Sigmoid colon (tissue), 7 donors: ENCODE measurements around the gene CCT2. TPM values are rescaled to one million over a fixed set of nuclear protein-coding genes. Genes with fewer than 3 reads are reported as not detected.
"Not testable (repeated sequence)": the region's sequence is repeated elsewhere in the genome, so short reads cannot be mapped to it uniquely, and the experiment has no call there.

Experiments used
- DNase-seq: peaks from one replicate; pipeline ENCODE4 v3.0.0-alpha.2; 2019
- H3K27ac ChIP-seq, 4 donors: fragments of 200-600 bp; sonication (generic); one replicate each; pipeline ENCODE4 v1.5.1; 2016 to 2019; ENCODE audit warnings: mild to moderate bottlenecking in 1 of 4
- H3K27me3 ChIP-seq, 3 donors: fragments of 200-600 bp; sonication (generic); one replicate each; pipeline ENCODE4 v1.5.1; 2019; ENCODE audit warnings: mild to moderate bottlenecking in 1 of 3
- H3K36me3 ChIP-seq, 4 donors: fragments of 200-600 bp; sonication (generic); one replicate each; pipeline ENCODE4 v1.5.1; 2016 to 2019
- H3K4me1 ChIP-seq, 4 donors: fragments of 200-600 bp; sonication (generic); one replicate each; pipeline ENCODE4 v1.5.1; 2017 to 2019
- H3K4me3 ChIP-seq, 4 donors: fragments of 200-600 bp; sonication (generic); one replicate each; pipeline ENCODE4 v1.5.1; 2017 to 2019; ENCODE audit warnings: mild to moderate bottlenecking in 2 of 4, moderate library complexity in 1 of 4
- H3K9me3 ChIP-seq, 4 donors: fragments of 200-600 bp in 3 of 4; sonication (generic) in 3 of 4; one replicate each; pipeline versions ENCODE4 v1.5.1 to v1.6.1; 2013 to 2019
- EP300 ChIP-seq, 4 donors: sonication (generic); formaldehyde crosslinking; IDR thresholded peaks; one replicate each; pipeline ENCODE4 v1.6.1; 2017; ENCODE audit warnings: antibody characterized with exemption in 4 of 4
- POLR2A ChIP-seq, 2 donors: fragments of 450-650 bp; IDR thresholded peaks; one replicate each; pipeline ENCODE4 v1.6.1; 2016; ENCODE audit warnings: antibody characterized with exemption in 2 of 2, mild to moderate bottlenecking in 2 of 2, moderate library complexity in 2 of 2
- POLR2AphosphoS5 ChIP-seq, 4 donors: sonication (generic); formaldehyde crosslinking; IDR thresholded peaks; one replicate each; pipeline ENCODE4 v1.6.1; 2017; ENCODE audit warnings: antibody characterized with exemption in 4 of 4
- WGBS, 2 donors: extraction: QIAGEN DNeasy Blood & Tissue Kit; methylation state at CpG; one replicate each; pipeline ENCODE4 v1.1.7; 2013; 5-methylcytosine and 5-hydroxymethylcytosine counted together
- intact Hi-C: fragments of 100-400 bp; cut with DNase I; formaldehyde crosslinking; loops from one replicate; pipeline ENCODE4 v1.15.1; 2023
- polyA plus RNA-seq, 3 donors: library from polyadenylated mRNA; stranded (reverse); fragments of 200-250 nt; gene quantifications; one replicate each; pipeline ENCODE4 v1.2.3, GENCODE V29; 2013
- total RNA-seq, 4 donors: library from RNA; depleted of rRNA; stranded (reverse); fragments of >200 nt; gene quantifications; one replicate each; pipeline ENCODE4 v1.1.0, GENCODE V29; 2016
- TF ChIP-seq, protein P1 (sequence below), 4 experiments: fragments of 450-650 bp in 3 of 4; fragments of 200-600 bp in 1 of 4; IDR thresholded peaks; one replicate each; pipeline ENCODE4 v1.5.1; 2016 to 2019; ENCODE audit warnings: antibody characterized with exemption in 4 of 4, mild to moderate bottlenecking in 3 of 4, moderate library complexity in 2 of 4
- donor health status: healthy with polysubstance abuse.
- donor health status: Bipolar disorder and iron deficiency.
- donor health status: healthy.

Gene CCT2
- total and polyA plus RNA-seq, 7 donors, result 79.9 to 126 (median 120) TPM

DNA sequence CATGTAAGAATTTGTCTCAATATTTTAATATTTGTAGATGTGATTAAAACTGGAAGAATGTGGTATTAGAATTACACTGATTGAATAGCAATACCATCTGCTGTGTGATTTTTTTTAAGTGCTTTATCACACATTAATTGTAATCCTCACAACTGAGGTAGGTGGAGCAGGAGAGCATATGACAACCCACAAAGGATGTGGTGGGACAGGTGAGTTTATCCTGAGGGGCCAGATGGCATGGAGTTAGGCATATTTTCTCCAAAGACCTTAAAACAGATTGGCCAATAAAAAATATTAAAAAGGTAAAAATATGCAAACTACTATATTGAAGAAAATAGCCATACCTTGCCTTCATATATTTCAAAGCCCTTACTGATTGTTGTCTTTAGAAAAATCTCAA lies 17.7 kb downstream of the CCT2 start:
- Histone ChIP-seq H3K4me1 (no peaks in the 10 kb centered on the region), H3K9me3 (no peaks in the 10 kb centered on the region), H3K27me3 (no peaks in the 10 kb centered on the region), H3K36me3 (peaks cover 22 to 57% (median 35%) of the 10 kb centered on the region in 4 donors), H3K27ac (no peak overlapping the region), H3K4me3 (no peak overlapping the region)
- TF ChIP-seq POLR2A (IDR thresholded peaks at IDR 0.05), result no peak
- no peak for TF ChIP-seq POLR2AphosphoS5 (IDR thresholded peaks at IDR 0.05)
- no peak for TF ChIP-seq EP300 (IDR thresholded peaks at IDR 0.05)
- TF ChIP-seq, protein P1, sequence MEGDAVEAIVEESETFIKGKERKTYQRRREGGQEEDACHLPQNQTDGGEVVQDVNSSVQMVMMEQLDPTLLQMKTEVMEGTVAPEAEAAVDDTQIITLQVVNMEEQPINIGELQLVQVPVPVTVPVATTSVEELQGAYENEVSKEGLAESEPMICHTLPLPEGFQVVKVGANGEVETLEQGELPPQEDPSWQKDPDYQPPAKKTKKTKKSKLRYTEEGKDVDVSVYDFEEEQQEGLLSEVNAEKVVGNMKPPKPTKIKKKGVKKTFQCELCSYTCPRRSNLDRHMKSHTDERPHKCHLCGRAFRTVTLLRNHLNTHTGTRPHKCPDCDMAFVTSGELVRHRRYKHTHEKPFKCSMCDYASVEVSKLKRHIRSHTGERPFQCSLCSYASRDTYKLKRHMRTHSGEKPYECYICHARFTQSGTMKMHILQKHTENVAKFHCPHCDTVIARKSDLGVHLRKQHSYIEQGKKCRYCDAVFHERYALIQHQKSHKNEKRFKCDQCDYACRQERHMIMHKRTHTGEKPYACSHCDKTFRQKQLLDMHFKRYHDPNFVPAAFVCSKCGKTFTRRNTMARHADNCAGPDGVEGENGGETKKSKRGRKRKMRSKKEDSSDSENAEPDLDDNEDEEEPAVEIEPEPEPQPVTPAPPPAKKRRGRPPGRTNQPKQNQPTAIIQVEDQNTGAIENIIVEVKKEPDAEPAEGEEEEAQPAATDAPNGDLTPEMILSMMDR (IDR thresholded peaks at IDR 0.05), result no peak
- intact Hi-C loops, result no loop called here
- DNase-seq, result no peak

GRCh38 chr12:69603556-69603955 lies 18.3 kb downstream of the CCT2 start:
- peaks cover 17 to 51% (median 30%) of the 10 kb centered on the region in 4 donors for H3K36me3 ChIP-seq
- H3K27ac ChIP-seq, H3K4me3 ChIP-seq, H3K9me3 ChIP-seq, DNase-seq, H3K4me1 ChIP-seq, H3K27me3 ChIP-seq, intact Hi-C loops: not testable (repeated sequence)
- WGBS, 2 donors, result 96 to 98% methylated on average over 5 to 6 of the region's 6 CpGs

GRCh38 chr12:69604275-69604674 lies 19.0 kb downstream of the CCT2 start:
- DNase-seq, intact Hi-C loops, H3K9me3 ChIP-seq, H3K4me3 ChIP-seq, H3K27ac ChIP-seq, H3K27me3 ChIP-seq, H3K4me1 ChIP-seq: not testable (repeated sequence)
- 76 to 90% methylated on average over 2 of the region's 3 CpGs for WGBS, 2 donors
- H3K36me3 ChIP-seq, result peaks cover 11 to 44% (median 23%) of the 10 kb centered on the region in 4 donors

DNA sequence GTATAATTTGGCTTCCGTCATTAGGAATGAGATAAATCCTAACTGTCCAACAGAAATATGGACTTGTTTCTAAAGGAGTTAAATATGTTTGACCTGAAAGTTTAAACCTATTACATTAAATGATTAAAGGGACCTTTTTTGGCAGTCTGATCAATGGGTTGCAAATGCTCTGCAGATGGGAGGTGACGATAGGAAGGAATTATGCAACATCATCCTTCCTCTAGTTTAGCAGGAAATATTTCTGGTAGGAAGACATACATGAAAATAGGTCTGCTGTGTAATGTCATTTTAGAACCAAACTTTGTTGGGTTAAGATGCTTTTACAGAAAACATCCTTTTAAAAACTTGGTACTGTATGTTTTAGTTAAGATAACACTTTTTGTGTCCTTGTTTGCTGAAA lies 22.9 kb downstream of the CCT2 start:
- Histone ChIP-seq H3K27ac (no peak overlapping the region), H3K4me1 (no peaks in the 10 kb centered on the region), H3K4me3 (no peak overlapping the region), H3K36me3 (peaks cover 0 to 6% (median 2%) of the 10 kb centered on the region in 4 donors), H3K9me3 (no peaks in the 10 kb centered on the region), H3K27me3 (no peaks in the 10 kb centered on the region)
- TF ChIP-seq POLR2A (IDR thresholded peaks at IDR 0.05), result no peak
- 76 to 77% methylated on average over 2 of the region's 2 CpGs for WGBS, 2 donors
- intact Hi-C loops, result no loop called here
- DNase-seq, result no peak

DNA sequence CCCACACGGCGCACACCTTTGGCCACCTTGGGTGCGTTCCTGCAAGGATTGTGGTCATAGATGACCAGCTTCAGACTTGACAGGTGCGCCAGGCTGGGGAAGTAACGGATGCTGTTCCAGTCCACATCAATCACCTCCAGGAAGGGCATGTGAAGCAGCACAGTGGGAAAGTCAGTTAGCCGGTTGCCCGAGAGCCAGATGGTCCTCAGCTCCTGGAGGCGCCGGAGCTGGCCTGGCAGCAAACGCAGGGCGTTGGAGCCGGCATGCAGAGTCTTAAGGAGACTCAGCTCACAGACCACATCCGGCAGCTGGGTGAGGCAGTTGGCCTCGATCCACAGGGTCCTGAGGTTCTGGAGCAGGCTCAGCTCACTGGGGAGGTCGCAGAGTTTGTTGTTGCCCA lies 24.9 kb downstream of the CCT2 start:
- no peak overlapping the region for H3K27ac ChIP-seq
- intact Hi-C loops, result no loop called here
- WGBS, 2 donors, result 93 to 94% methylated on average over 15 of the region's 15 CpGs
- no peak overlapping the region for H3K4me3 ChIP-seq
- TF ChIP-seq POLR2A (IDR thresholded peaks at IDR 0.05) (no peak), POLR2AphosphoS5 (IDR thresholded peaks at IDR 0.05) (no peak), EP300 (IDR thresholded peaks at IDR 0.05) (no peak)
- TF ChIP-seq, protein P1 (IDR thresholded peaks at IDR 0.05), result no peak
- no peaks in the 10 kb centered on the region for H3K27me3 ChIP-seq
- H3K9me3 ChIP-seq, result no peaks in the 10 kb centered on the region
- DNase-seq, result no peak
- no peaks in the 10 kb centered on the region for H3K4me1 ChIP-seq
- no peaks in the 10 kb centered on the region for H3K36me3 ChIP-seq

DNA sequence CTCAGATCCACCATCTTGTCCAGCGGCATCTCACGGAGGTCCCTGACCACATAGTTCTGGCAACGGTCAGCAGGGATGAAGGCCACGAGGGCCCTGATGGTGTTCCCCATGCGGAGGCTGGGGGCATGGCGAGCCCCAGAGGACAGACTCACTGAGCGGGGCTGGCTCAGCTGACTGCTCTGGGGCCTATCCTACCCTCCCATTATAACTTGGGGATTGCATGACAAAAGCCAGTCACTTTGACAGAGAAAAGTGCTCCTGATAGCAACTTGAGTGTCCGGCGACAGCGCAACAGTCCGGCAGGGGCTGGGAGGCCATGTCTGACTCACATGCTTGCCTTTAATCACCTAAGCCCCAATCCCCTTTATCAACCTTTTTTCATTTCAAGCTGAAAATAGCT lies 25.5 kb downstream of the CCT2 start, which contains the start of gene LRRC10:
Gene LRRC10 (minus strand): TSS at position 179 of the 400 bp plus-strand sequence. CDS start 69 bp downstream, at position 110.
- no peaks in the 10 kb centered on the region for H3K9me3 ChIP-seq
- H3K27me3 ChIP-seq, result no peaks in the 10 kb centered on the region
- 95 to 97% methylated on average over 11 of the region's 11 CpGs for WGBS, 2 donors
- H3K4me3 ChIP-seq, result no peak within 1 kb of the TSS
- intact Hi-C loops, result no loop called here
- H3K4me1 ChIP-seq, result no peaks in the 10 kb centered on the region
- no peak for DNase-seq
- no peaks in the 10 kb centered on the region for H3K36me3 ChIP-seq
- H3K27ac ChIP-seq, result no peak within 1 kb of the TSS
- no peak for TF ChIP-seq EP300 (IDR thresholded peaks at IDR 0.05)
- no peak for TF ChIP-seq POLR2A (IDR thresholded peaks at IDR 0.05)
- TF ChIP-seq, protein P1 (IDR thresholded peaks at IDR 0.05), result no peak
- no peak for TF ChIP-seq POLR2AphosphoS5 (IDR thresholded peaks at IDR 0.05)
